HL-60 (cell line): ENCODE data around the gene PHIP.

ENCODE experiments used
- CTCF ChIP-seq: IDR thresholded peaks from one replicate; pipeline ENCODE4 v1.5.1; 2011; ENCODE audit warnings: low read length, control low read depth, inconsistent platforms; ENCODE audit not compliant: insufficient read depth
- GABPA ChIP-seq: IDR thresholded peaks from 2 replicates; pipeline ENCODE4 v1.6.1; 2012; ENCODE audit warnings: low read depth
- POLR2AphosphoS5 ChIP-seq: IDR thresholded peaks from 2 replicates; pipeline ENCODE4 v1.6.1; 2012; ENCODE audit warnings: low read depth
- REST ChIP-seq: IDR thresholded peaks from 2 replicates; pipeline ENCODE4 v1.6.1; 2012; ENCODE audit warnings: low read depth; ENCODE audit not compliant: insufficient replicate concordance

- TF ChIP-seq REST = no peak
- TF ChIP-seq CTCF = no peak
- no peak for TF ChIP-seq POLR2AphosphoS5
- TF ChIP-seq GABPA = no peak
These were observed 93.7 kb downstream of the PHIP start for GRCh38 chr6:78984225-78984950.
